Right renal pelvis (tissue), 4 donors: Measurements from ENCODE around the gene NSMF. TPM values are rescaled to one million over a fixed set of nuclear protein-coding genes. Genes with fewer than 3 reads are reported as not detected.

Experiments used
- DNase-seq, 4 donors: peaks; one replicate each; pipeline ENCODE4 v3.0.0-alpha.2; 2013; ENCODE audit warnings: low read depth in 4 of 4, low spot score in 3 of 4, missing footprints in 1 of 4
- polyA plus RNA-seq, 4 donors: library from polyadenylated mRNA; unstranded; fragments of 120-200 nt; gene quantifications; one replicate each; pipeline ENCODE4 v1.2.1, GENCODE V29; 2013; ENCODE audit not compliant: insufficient read length in 4 of 4

Gene NSMF
- polyA plus RNA-seq, 4 donors: 45.5 to 49.6 (median 45.8) TPM

- DNase-seq: no peak
These were observed 9.9 kb downstream of the NSMF start for GRCh38 chr9:137449081-137449844.

- DNase-seq: no peak
These were observed 10.6 kb downstream of the NSMF start for GRCh38 chr9:137448602-137448962.

- DNase-seq: no peak
These were observed 11.2 kb downstream of the NSMF start for GRCh38 chr9:137447722-137448601.

GRCh38 chr9:137446851-137447471 is 12.2 kb downstream of the NSMF start:
- no peak for DNase-seq

- DNase-seq: no peak
These were observed 13.2 kb downstream of the NSMF start for GRCh38 chr9:137445930-137446431.

- no peak for DNase-seq
These were observed 13.8 kb downstream of the NSMF start for GRCh38 chr9:137445275-137445807.

- no peak for DNase-seq
These were observed 14.9 kb downstream of the NSMF start for GRCh38 chr9:137444106-137444790.

GRCh38 chr9:137441935-137442321 is 17.2 kb downstream of the NSMF start:
- DNase-seq: no peak

- no peak for DNase-seq
These were observed 17.7 kb downstream of the NSMF start, which contains the start of gene ENTPD8 for GRCh38 chr9:137441289-137441934. TSS of gene ENTPD8 (minus strand) at chr9:137441357. CDS start at chr9:137438285, 3,072 bp downstream.

GRCh38 chr9:137439158-137439714 is 19.9 kb downstream of the NSMF start:
- DNase-seq: no peak

GRCh38 chr9:137438591-137439157 is 20.5 kb downstream of the NSMF start:
- no peak for DNase-seq

GRCh38 chr9:137437691-137438590 is 21.2 kb downstream of the NSMF start:
- no peak for DNase-seq

- no peak for DNase-seq
These were observed 22.2 kb downstream of the NSMF start for GRCh38 chr9:137436761-137437600.

- DNase-seq: no peak
These were observed 23.0 kb downstream of the NSMF start for GRCh38 chr9:137435980-137436760.

- DNase-seq: no peak
These were observed 23.7 kb downstream of the NSMF start for GRCh38 chr9:137435381-137435891.
